Right renal cortex interstitium (tissue), 3 donors: ENCODE results near the gene FBXW11. TPM values are rescaled to one million over a fixed set of nuclear protein-coding genes. Genes with fewer than 3 reads are reported as not detected.

Experiments used
- DNase-seq, 3 donors: peaks; one replicate each; pipeline ENCODE4 v3.0.0-alpha.2; 2013; ENCODE audit warnings: low read depth in 3 of 3, low spot score in 2 of 3
- polyA plus RNA-seq, 3 donors: library from polyadenylated mRNA; unstranded; fragments of 120-200 nt; gene quantifications; one replicate each; pipeline ENCODE4 v1.2.1, GENCODE V29; 2013; ENCODE audit not compliant: insufficient read length in 3 of 3

The FBXW11 gene
- 10 to 100 TPM; 59.8 to 61.3 (median 60.0) TPM for polyA plus RNA-seq

DNA sequence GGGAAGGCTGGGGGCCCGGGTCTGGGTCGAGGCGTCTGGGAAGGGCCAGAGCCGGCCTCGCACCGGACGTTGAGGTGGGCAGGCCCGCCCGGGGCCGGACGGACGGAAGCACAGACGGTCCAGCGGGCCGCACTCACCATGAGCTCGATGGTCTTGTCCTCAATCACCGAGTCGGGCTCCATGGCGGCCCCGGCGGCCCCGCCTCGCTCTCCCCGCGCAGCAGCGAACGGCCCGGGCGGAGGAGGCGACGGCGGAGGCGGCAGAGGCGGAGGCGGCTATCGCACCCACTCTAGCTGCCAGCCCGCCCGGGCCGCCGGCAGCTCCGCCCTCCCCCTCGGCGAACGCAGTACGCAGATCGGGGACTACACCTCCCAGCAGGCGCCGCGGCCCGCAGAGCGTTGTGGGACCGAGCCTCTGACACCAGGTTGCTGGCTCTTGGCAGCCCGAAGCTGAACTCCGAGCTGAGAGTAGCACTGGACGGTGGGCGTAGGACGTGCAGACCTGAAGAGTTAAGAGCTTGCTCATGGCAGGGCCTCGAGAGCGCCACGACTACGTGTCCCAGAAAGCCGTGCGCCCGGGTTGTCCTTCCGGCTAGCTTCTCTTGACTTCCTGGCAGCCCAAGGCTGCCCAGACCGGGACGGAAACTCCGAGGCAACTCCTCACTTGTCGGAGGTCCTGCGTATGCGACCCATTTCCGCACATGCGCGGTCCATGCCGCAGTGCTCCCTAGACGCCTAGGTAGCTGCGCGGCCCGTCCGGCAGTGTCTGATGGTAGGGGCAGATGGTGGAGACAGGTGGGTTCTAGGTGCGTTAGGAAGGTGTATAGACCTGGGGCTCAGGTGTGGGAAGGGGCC lies at the start of gene FBXW11:
FBXW11 (minus strand) TSS at position 318 of the 854 bp plus-strand sequence; CDS start at position 182, 136 bp downstream.
- DNase-seq: peak; percentile 93 to 95 (median 93)

DNA sequence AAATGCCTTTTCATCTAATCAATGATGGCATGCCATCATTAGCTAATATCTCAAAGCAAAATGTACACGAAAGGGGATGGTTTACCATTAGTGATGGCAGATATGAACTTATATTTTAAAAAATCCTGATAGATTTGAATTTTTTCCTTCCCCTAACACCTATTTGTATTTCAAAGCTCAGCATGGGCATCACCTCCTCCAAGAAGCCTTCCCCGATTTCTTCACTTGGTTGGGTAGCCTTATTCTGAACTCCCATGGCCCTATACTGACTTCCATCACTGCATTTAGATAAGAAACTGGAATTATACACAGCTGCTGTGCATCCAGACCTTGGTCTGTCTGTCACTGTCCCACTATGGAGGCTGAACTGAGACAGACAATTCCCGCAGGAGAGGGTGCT lies 49.6 kb upstream of the FBXW11 start:
- DNase-seq: no peak

DNA sequence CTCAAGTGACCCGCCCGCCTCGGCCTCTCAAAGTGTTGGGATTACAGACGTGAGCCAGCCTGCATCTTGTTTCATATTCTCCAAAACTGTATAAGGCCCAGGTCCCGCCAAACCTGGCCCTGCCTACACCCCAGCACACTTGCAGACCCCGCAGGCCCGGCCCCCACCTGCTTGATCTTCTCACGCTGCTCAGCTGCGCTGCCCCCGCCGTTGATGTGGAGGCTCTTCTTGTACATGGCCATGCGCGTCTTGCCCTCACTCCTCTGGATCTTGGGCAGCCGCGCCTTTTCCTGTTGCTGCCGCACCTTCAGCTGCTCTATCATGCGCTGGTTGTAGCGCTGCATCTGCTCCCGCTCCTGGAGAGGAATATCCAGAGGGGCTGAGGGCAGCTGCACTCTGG lies 49.0 kb upstream of the FBXW11 start:
- no peak for DNase-seq

DNA sequence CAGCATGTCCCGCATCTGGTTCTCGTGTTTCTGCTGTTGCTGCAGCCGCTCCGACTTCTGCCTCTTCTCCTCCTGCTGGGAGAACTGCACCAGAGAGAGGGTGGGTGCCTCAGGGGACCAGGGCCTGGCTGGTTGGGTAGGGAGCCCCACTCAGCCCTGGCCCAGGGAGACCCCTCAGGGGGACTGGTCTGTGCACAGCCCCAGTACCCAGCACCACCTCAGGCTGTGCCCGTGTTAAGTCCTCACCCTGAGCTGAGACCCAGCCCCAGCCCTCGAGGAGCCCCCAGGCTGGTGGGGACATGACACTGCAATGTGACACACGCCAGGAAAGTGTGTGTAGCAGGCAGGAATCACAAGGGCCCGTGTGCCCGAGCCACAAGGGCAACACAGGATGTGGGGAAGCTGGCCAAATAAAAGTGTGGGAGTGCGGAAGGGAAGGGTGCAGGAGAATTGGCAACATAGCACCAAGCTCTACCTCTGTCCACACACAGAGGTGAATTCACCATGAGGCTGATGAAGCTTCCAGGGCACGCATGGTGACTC lies 48.2 kb upstream of the FBXW11 start:
- DNase-seq: no peak

DNA sequence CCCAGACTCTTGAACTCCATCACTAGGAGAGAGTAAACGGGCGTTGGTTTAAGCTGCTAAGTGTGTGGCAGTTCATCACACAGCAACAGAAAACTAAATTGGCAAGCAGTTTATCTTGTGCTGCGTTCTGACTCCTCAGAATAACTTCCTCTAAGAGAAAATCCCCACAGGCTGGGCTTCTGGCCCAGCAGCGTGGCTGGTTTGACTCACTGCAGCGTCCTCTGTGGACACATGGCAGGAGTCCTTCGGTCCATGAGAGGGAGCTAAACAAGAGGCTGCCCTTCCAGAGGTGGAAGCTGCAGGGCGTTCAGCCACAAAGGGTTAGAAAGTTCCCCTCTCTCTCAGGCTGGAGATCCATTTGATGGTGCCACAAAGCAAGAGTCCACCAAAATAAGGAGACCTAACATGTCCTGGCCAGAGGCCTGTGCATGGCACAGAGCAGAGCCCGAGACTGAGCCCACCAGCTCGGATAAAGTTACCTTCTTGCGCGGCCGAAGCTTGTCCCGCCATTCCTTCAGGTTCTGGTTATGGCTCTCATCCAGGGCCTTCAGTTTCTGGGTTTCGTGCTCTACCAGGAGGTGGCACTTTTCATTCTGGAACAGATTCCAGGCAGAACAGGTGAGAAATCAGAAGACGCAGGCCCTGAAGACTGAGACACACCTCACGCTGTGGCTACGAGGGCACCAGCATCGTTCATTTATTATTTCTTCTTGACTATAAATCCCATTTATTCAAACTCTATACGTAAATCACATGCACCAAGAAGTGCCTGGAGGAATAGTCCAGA lies 46.2 kb upstream of the FBXW11 start:
- no peak for DNase-seq

DNA sequence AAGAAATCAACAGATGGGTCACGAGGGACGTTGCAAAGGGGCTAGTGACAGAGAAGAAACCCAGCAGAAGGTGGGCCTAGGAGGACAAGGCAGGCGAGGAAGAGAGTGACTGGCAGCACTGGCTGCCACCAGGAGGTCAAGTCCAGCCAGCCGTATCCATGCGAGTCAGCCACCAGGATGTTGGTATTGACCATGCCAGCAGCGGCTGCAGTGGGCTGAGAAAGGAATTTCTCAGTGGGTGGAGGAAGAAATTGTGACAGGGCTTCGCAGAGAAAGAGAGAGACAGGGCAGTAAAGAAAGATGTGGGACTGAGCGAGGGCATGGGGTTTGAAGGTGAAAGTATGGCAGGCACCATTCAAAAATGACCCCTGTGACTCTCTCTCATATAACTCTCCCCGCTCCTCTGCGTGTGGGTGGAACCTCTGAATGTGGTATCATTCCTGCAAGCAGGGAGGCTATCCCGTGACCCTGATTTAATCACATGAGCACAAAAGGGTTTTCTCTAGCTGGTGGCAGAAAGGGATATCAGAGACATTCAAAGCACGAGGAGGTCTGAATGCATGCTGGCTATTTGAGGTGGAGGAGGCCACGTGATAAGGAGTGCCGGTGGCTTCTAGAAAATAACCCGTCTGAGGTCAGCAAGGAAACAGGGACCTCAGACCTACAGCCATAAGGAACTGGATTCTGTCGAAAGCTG lies 45.4 kb upstream of the FBXW11 start:
- DNase-seq: no peak

DNA sequence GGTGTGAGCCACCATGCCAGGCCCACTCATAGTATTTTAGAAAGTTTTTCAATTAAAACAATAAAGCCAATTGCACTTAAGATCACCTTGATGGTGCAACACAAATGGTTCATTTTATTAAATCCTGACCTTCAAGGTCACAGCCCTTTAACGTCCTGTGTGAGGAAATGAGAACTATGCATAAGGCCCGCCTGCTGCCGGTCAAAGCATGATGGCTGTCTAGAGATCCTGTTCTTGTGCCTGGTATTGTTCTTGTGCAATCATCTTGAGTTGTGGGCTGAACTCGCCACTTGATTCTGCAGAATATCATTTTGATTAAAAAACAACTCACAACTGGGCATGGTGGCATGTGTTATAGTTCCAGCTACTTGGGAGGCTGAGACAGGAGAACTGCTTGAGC lies 43.6 kb upstream of the FBXW11 start:
- no peak for DNase-seq

DNA sequence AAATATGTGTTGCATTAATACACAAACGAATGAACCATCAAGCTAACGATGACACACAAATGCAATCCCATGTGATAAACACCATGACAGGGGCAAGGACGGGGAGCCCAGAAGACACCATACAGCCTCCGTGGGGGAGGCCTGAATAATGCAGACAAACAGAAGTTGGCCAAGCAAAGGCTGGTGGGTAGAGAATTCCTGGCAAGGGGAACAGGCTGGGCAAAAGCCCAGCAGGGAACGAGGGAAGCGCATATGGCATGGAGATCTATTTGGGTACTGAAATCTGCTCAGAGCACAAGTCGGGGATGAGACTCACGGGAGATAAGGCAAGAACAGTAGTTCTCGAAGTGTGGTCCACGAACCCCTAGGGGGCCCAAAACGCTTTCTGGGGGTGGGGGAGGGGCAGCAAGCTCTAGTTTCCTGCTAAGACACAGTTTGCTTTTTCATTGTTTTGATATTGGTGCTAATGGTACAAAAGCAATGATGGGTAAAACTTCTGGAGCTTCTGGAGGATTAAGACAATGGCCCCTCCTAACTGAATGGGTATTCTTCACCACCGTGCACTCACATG lies 42.9 kb upstream of the FBXW11 start:
- no peak for DNase-seq

DNA sequence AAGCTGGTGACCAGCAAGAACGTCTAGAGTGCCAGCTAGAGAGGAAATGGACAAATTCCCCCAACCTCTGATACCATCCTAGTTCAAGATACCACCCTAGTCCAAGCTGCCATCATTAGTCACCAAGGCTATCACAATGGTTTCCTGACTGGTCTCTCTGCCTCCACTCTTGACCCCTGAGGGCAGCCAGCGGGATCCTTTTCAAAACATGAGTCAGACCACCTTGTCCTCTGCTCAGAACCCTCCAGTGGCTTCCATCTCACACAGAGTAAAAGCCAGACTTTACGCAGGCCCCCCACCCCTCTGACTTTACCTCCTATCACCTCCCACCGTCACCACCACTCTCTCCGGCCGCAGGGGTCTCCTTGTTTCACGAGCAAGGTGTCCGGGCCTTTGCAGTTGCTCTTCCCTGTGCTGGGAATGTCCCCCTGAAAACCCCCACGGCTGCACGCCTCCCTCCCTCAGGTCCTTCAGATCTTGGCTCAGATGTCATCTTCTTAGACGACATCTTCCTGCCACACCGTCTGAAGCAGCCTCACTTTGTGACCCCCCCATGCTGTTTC lies 42.2 kb upstream of the FBXW11 start:
- DNase-seq: no peak

DNA sequence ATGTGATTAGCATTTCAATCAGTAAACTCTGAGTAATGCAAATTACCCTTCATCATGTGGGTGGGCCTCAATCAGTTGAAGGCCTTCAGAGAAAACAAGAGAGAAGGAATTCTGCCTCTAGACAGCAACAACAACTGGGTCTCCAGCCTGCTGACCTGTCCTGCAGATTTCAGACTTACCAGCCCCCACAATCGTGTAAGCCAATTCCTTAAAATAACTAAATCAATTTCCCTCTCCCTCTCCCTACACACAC lies 41.7 kb upstream of the FBXW11 start:
- DNase-seq: no peak

DNA sequence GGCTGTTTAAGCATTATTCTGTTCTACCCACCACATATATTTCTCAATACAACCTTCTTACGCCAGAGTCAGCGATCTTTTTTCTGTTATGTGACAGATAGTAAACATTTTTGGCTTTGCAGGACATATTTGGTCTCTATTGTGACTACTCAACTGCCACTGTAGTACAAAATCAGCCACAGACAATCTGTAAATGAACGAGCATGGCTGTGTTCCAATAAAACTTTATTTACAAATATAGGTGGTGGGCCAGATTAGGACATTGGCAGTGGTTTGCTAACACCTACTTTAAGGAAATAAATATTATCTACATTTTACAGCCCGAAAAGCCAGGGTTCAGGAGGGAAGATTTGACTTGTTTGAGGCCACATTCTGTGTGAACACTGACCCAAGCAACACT lies 40.2 kb upstream of the FBXW11 start:
- DNase-seq: no peak

DNA sequence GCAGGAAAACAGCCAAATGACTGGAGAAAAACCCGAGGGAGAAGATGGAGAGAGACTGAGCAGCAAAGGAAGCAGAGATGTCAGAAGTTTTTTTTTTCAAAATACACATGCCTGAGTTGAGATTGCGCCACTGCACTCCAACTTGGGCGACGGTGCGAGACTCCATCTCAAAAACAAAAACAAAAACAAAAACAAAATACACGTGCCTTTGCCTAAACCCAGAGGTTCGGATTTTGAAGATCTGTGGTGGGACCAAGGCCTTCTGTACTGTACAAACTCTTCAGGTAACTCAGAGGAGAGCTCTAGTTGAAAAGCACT lies 38.8 kb upstream of the FBXW11 start:
- no peak for DNase-seq

DNA sequence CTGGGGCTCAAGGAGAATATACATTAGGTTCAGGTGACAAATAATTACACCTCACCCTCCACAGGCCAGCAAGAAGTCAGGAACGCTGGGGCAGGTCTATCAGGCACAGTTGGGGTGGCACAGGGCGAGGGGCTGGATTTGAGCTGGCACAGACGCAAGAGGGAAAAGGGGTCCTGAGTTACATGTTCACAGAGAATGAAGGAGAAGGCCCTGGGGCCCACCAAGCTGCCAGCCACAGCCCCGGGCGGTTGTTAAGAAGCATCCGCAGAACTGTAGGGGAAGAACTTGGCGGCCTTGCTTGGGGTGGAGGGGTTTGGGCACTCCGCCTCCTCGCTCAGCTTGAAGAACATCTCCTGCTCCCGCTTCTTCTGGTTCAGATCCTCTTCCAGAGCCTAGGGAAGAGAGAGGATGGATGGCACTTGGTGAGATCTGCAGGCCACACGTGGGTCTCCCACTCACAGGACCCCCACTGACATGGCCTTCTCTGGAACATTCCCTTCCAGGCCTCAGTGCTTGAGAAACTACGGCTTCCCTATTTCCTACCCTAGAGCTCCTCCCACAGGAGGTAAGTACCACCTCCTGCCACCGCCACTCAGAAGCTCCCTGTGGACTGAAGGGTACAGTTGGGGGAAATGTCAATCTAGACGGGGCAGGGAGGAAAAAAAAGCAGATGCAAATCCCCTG lies 38.3 kb upstream of the FBXW11 start:
- DNase-seq: no peak

DNA sequence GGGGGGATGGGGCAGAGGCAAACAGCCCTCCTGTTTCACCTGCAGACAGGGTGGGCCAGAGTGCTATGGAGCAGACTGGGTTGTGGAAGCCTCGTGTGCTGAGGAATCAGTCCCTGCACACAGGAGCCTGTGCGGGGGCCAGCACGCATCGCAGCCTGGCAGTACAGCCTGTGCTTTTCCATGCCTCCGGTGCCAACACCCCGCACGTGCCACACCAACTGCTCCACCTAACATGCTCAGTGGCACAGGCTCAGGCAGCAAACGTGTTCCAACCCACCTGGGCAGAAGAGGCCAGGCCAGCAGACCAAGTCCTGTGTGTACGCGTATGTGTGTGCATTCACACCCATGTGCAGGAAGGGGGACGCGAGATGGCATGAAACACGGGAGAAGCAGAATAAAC lies 37.4 kb upstream of the FBXW11 start:
- DNase-seq: no peak

DNA sequence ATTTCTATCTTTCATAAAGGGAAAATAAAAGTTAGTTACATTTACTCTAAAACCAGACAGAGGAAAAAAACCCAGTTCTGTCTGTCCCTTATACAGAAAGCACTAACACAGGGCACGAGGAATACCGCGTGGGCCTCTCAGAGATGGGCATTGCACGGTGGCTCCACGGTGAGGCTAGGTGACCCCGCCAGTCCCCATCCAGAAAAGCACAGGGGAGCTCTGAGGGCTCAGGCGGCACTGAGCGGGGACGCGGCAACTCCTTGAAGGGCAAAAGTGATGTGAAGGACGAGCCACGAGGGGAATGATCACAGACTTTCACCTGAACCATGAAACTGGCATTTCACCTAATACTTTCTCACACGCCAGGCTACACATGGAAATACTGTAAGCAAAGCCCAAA lies 35.7 kb upstream of the FBXW11 start:
- no peak for DNase-seq

DNA sequence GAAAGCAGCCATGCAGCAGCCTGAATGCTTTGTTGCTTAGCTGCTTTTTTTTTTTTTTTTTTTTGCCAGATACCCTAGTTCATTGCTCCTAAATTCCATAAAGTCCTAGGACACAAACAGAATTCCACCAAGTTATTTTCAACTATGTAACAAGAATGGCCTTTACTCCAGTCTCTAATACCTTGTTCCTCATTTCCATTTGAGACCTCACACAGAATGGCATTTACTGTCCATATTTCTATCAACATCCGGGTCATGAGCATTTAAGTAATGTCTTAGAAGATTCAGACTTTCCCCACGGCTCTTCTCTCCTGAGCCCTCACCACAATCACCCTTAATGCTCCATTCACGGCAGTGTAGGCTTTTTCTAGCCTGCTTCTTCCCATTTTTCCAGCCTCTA lies 31.7 kb upstream of the FBXW11 start:
- DNase-seq: no peak

DNA sequence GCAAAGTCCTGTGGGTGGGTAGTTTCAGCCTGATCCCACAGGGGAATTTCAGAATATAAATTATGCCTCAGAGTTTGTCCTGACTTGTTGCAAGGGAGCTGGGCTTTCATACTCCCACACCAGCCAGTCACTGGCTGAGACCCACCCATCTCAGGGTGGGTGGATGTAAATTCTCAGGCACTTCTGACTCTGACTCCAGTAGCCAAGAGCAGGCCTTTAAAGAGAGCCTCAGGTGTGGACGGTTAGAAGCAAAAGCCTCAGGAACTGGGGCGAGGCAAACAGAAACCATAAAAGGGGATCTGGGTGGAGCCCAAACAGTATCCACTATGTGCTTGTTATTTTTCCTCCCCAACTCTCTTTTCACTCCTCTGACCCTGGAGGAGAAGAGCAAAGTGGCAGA lies 28.6 kb upstream of the FBXW11 start:
- DNase-seq: no peak

DNA sequence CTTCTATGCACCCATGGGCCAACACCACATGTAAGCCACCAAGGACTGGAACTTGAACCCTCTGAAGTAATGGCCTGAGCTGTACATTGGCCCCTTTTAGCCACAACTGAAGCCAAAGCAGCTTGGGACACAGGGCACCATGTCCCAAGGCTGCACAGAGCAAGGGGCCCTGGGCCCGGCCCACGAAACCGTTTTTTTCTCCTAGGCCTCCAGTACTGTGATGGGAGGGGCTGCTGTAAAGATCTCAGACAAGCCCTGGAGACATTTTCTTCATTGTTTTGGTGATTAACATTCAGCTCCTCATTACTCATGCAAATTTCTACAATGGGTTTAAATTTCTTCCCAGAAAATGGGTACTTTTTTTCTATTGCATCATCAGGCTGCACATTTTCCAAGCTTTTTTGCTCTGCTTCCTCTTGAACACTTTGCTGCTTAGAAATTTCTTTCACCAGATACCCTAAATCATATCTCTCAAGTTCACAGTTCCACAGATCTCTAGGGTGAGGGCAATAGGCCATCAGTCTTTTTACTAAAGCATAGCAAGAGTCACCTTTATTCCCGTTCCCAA lies 25.5 kb upstream of the FBXW11 start:
- no peak for DNase-seq

DNA sequence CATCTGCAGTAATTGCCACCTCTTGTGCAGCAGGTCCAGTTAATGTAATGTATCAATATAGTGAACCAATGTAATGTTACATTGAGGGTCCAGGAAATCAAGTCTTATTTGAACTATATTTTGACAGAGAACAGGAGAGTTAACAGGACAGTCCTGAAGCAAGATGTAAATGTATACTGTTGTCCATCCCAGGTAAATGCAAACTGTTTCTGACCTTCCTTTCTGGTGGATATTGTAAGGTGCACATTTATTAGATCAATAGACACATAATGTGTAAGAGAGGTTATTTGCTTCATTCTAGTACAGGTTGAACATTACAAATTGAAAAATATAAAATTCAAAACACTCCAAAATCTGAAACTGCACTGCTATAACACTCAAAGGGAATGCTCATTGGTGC lies 23.4 kb upstream of the FBXW11 start:
- no peak for DNase-seq

DNA sequence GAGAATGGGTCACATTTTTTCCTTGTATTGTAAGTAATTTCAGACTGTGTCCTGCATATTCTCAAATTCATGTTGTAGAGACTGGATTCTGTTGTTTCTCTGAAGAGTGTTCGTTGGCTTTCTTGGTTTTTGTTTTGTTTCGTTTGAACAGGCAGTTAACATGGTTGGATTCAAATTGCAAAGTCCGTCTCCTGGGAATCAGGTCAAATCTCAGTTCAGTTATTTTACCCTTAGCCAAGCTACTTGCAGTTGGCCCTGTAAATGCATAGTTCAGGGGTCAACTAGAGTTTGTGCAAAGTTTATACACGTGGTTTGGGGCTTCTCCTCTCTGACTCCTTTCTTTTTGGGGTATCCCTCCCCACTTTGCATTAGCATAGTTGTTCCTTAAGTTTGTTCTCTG lies 21.7 kb upstream of the FBXW11 start:
- no peak for DNase-seq
